Inflammatory macrophage treated with lipopolysaccharide for 1 hour (primary cell): Measurements from ENCODE around the gene PRLR.
A peak's percentile ranks its signal among the peaks of the same experiment; 100 is the strongest.

Experiments
- DNase-seq, 2 donors: peaks; one replicate each; pipeline ENCODE4 v3.0.0-alpha.2; 2020 to 2022

PRLR gene

DNA sequence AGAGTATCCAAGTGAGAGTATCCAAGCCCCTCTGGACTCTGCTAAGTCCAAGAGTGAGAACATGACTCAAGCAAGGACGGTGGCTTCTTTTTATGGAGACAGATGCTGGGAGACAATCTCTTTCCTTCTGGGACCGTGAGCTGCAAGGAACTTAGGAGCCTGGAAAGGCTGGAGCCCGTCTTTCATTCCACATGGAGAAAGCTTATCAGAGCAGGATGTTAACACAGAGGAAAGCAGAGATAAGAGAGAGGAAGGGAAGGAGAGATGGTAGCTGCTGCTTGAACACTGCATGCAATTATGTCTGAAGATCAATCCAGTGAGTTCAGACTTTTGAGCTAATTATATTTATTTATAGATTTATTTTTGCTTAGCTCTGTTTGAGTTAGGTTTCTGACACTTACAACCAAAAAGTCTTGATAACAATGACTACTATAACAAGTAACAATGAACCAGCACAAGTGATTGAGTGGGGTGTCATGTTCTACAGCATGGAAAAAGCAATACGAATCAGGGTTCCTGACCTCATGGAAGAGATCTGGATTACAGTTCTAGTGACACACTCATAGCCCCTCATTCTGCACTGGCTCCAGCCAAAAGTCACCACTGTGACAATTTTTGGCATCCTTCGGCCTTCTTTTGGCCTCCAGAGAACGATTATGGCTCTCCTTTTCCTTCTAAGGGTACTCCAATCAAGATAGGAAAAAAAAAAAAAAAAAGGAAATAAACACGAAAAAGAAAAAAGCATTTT lies 71.5 kb downstream of the PRLR start:
- no peak for DNase-seq

DNA sequence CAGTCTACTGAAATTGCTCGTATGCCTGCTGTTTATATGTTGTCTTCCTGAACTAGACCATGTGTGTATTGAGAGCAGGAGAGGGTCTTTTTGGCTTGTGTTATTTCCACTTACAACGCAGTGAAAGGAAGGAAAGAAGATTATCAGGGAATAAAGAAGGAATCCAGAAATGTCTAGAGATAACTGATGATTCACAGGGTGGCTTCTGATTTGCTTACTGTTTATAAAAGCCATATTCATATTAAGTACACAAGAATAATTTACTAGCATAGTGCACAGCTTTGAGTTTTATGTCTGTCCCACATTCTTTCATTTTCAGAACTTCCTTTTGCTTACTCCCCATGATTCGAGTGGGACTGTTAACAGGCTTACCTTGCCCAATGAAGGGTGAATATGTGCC lies 72.1 kb downstream of the PRLR start:
- no peak for DNase-seq

DNA sequence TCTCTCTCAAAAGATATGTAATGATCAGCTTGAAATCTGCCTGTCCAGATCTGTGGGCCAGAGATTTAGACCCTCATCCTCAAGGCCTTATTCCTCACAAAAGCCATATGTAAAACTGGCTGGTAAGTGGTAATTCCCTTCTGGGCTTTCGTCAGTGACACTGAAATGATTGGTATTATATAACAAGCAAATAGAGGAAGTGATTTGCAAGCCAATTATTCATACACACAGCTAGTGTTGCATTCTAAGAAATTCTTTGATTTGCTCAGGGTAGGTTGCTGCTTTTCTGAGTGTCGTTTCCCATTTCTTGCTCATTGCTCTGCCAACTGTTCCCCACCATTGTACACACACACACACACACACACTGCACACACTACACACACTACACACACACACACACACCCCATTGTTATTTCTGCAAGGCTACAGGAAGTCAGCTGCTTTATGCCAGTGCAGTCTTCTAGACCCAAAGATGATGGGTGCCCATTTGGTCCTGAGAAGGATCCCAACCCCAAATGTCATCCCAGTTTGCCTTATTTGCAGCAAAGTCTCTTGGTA lies 76.8 kb downstream of the PRLR start:
- peak; percentile 46 to 74 for DNase-seq

DNA sequence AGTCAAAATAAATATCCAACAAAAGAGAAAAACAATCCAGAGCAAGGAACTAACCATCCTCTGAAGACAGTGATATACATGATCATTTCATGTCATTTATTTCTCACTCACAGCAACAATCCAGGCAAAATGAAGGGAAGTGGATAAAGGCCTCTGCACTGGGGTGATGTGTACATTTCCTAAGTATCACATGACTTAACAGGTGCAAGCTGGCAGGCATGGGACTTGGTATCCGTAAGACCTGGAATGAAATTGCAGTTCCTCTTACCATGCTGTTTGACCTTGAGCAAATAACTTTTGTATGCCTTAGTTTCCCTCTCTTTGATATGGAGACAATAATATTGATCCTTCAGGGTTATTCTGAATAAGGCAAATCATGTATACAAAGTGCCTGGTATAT lies 77.6 kb downstream of the PRLR start:
- no peak for DNase-seq

DNA sequence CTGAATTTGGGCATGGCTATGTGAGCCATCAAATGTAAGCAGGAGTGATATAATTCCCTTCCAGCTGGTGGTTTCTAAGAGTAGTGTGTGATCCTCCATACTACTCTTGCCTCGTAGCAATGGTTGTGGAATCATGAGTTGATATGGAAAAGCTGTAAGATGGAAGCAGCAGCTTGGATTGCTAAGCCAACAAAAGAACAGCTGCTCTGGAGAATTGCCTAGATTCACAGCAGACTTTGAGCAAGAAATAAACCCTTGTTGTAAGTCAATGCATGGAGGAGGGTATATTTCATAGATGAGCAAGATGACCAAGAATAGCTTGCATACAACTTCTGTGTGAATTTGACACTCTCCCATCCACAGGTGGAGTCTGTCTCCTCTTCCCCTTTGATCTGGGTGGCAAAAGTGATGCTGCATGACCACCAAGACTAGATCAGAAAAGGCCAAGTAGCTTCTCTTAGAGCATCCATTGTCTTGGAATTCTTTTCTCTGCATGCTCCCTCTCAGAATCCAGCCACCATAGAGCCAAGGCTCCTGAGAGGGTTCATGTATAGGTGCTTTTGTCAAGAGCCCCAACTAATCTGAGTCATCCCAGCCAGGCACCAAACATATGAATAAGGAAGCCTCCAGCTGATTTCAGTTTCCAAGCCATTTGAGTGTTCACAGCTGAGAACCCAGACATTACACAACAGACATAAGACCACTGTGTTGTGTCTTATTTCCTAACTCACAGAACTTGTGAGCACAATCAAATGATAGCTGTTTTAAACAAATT lies 79.0 kb downstream of the PRLR start:
- DNase-seq = peak in 1 of 2 donors; percentile 29

DNA sequence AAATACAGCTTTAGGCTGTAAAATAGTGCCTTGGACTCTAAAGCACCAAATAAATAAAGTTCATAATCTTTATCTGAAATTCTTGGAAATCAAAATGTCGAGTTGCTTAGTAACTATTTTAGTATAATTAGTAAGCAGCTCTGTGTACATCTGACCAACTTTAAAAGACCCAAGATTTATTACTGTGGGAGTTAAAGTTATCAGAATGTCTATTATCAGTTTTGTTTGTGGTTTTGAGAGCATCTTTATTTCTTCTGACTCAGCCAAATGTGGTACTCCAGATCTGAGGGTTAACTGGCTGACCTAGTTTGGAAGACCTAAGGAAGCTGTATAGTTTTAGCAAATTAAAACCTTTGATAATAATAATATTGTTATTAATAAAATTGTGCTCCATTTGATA lies 81.2 kb downstream of the PRLR start:
- DNase-seq = no peak

GRCh38 chr5:35146406-35146805 lies 83.9 kb downstream of the PRLR start:
- no peak for DNase-seq

DNA sequence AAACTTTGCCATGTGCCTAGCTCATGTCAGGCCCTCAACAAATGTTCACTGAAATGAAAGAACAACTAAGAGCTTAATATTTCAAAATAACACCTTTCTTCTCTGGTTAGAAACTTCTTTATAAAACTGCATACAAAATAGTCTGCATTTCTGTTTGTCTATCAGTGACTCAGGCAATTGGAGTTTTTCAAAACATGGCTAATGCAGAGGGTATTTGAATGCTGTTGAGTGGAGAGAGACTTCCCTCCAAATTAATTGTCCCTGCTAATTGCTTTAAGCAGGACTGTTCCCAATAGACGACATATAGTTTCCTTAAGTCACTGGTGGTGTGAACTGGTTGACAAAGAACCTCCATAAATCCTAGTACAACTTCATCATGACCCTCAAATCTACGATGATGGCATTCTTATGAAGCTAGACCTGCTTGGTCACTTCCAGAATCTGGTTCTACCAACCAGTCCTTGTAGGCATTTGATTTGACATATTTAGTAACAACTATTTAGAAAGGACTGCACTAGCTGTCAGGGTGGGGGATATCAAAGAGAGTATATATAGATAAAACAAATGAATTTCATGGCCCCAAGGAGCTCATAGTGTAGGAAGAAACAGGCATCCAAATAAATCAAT lies 84.5 kb downstream of the PRLR start:
- no peak for DNase-seq

DNA sequence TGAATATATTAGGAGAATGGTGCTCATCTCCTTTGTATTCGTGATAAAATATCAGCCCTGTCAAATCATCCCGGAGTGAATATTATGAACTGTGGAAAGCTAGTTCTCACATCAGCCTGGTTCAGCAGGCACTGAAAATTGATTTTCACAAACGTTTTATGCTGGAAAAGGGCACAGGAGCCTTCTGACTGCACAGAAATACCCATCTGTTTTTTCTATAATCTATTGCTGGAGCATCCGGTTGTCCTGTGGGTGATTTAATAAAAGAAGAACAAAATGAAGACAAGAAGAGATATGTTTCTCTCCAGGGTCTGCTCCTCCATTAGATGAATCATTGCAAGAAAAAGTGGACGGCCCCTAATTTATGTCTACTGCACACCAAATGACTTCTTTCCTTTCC lies 85.3 kb downstream of the PRLR start:
- DNase-seq = no peak

- DNase-seq = no peak
Observed at GRCh38 chr5:35143841-35144240, 86.4 kb downstream of the PRLR start.

DNA sequence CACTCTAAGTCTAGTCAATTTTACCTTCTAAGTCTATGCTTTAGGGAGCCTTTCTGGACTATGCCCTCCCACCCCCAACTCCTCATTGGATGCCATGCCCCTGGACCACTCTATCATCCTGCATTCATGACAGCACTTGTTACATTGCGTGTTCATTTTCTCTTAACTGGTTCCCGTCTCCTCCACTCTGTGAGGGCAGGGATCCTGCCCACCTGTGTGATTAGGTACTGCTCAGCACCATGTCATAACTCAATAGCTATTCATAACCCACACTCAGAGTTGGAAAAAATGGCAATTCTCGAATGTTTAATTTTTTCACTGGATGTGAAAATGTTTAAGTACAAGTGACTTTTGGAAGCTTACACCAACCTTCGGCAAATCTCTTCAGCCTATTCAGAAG lies 88.5 kb downstream of the PRLR start:
- DNase-seq = no peak

DNA sequence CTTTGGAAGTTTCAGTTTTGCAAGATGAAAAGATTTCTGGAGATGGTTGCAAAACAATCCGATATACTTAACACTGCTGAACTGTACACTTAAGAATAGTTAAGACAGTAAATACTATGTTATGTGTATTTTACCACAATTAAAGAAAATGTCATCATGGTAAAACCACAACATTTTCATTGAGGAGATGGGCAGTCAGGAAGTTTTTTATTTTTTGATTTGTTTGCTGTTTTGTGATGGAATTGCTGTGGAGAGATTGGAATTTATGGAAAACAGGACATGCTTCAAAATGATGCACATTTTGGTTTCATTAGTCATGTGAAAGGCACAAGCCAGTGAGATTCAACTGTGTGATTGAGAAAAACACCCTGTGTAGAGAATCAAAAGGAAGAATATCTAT lies 92.1 kb downstream of the PRLR start:
- DNase-seq = no peak

GRCh38 chr5:35136386-35136785 lies 93.9 kb downstream of the PRLR start:
- peak; percentile 32 to 63 for DNase-seq

DNA sequence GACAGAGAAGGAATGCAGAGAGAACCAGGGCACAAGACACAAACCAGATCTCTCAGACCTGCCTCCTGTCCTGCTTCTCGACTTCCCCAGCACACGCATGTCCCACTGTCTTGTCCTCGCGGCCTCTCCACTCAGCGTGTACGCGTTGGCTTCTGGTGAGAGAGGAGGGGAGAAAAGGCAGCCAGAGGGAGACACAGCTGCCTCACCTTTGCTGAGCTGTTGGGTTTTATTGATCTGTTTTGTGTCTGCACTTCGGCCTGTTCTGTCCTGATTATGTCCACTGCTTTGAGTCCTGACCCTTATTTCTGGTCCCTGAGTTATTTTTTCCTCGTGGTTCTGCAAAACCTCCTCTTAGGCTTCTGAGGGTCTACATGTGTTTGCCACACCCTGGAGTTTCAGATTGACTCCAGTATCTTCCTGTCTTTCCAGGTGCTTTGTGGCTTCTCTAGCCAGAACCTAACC lies 95.0 kb downstream of the PRLR start:
- no peak for DNase-seq

- DNase-seq = no peak
Observed at GRCh38 chr5:35134278-35135030, 95.8 kb downstream of the PRLR start.

DNA sequence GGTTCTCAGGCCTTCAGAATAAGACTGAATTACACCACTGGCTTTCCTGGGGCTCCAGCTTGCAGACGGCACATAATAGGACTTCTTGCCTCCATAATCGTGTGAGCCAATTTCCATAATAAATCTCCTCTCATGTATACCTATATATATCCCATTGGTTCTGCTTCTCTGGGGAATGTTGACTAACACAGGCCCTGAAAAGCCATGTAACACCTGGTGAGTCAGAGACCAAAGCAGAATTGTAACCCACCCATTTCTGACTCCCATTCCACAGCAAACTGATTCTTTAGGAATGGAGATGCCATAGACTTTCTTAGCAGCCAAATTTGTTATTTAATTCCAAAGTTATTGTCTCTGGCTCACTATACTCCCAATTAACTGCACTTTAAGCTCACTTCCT lies 97.1 kb downstream of the PRLR start:
- no peak for DNase-seq

GRCh38 chr5:35131723-35132122 lies 98.6 kb downstream of the PRLR start:
- no peak for DNase-seq

- no peak for DNase-seq
Observed at GRCh38 chr5:35129921-35130485, 100.3 kb downstream of the PRLR start.

DNA sequence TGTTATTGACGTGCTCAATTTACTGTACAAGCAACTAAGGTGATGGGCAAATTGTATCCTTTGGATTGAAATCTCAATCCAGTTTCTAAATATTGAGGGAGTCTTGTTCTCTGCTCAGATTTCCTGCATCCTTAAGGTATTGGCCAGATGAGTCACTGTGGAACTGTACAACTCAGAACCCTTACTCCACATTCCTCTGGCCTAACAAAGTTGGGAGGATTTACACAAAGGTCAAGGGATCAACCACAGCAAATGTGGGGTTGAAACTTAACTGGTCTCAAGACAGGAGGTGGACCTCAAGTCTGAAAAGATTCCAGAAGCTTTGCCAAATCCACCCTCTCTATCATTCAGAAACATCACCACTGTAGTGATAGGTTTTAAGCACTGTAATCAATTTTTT lies 101.0 kb downstream of the PRLR start:
- no peak for DNase-seq

DNA sequence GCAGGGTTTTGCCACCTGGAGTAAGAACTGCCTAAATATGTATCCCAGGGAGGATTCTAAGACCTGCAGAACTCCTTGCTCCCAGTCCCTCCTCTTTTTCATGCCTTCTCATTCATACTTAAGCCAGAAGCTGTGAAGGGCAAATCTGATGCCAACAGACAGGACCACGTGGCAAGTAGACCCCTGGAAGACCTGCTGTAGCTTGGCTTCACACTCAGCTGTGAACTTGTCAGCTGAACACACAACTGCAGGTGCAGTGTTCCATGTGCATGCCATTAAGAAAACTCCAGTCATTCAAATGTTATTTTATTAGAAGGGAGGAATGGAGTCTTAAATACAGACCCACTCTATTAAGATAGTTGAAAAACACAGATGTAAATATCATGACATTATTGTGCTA lies 103.3 kb downstream of the PRLR start:
- no peak for DNase-seq

DNA sequence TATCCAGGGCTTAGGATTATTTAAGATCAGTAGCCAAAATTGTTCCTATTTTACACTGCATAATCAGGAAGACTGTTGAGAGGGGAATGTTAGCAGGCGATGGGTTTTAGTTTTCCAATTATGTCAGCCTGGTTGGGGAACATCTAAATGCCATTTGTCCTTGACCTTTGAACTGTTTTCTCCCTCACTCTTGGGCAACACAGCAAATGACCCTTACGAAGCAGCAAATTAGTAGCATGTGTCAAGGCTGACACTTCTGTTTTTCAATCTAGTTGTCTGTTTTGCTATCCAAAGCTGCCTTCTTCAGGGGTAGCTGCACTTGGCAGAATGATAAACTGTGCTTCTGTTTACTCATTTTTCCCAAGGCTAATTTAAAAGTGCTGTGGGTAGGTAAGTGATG lies 104.5 kb downstream of the PRLR start:
- no peak for DNase-seq

DNA sequence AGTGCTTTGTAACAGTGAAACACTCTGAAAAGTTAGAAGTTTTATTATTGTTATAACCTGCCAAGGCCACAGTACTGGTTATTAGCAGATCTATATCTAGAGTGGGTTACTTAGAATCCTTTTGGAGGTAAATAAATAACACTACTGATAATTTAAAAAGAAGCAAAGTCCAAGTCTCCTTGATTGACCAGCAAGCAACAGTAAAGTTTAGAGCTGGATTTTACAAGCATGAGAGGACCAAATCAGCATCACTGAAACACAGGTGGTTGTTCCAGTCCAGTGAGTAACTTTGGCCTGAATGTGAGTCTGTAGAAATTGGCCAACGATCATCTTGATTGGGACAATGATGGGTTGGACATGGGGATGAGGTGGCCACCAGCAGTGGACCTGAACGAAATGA lies 105.4 kb downstream of the PRLR start:
- no peak for DNase-seq

GRCh38 chr5:35122819-35123218 lies 107.5 kb downstream of the PRLR start:
- DNase-seq = no peak
